ENCODE data around the gene CD248.
A peak's percentile ranks its signal among the peaks of the same experiment; 100 is the strongest.
"Not testable (repeated sequence)": the region's sequence is repeated elsewhere in the genome, so short reads cannot be mapped to it uniquely, and the experiment has no call there.

CD248 gene

GRCh38 chr11:66314561-66315497, 2.0 kb downstream of the CD248 start:
- no peaks in the 10 kb centered on the region for H3K9me3 Mint-ChIP-seq (ENCODE audit: low read depth)
- H3K27ac Mint-ChIP-seq, result peak overlapping the region; percentile 93
- H3K36me3 Mint-ChIP-seq, result peaks cover 2% of the 10 kb centered on the region
- peak overlapping the region; percentile 86 for H3K4me3 Mint-ChIP-seq
- no peaks in the 10 kb centered on the region for H3K27me3 Mint-ChIP-seq
- H3K4me1 Mint-ChIP-seq (ENCODE audit: low read depth), result peaks cover 57% of the 10 kb centered on the region

- peaks cover 51% of the 10 kb centered on the region for H3K4me1 Mint-ChIP-seq (ENCODE audit: low read depth)
- H3K4me3 Mint-ChIP-seq, result peak overlapping the region; percentile 86
- H3K27me3 Mint-ChIP-seq, result no peaks in the 10 kb centered on the region
- H3K27ac Mint-ChIP-seq, result peak overlapping the region; percentile 91
- peaks cover 2% of the 10 kb centered on the region for H3K36me3 Mint-ChIP-seq
- no peaks in the 10 kb centered on the region for H3K9me3 Mint-ChIP-seq (ENCODE audit: low read depth)
Observed at GRCh38 chr11:66314186-66314501, 2.7 kb downstream of the CD248 start.

- Mint-ChIP-seq H3K27ac (peak overlapping the region; percentile 98), H3K27me3 (no peaks in the 10 kb centered on the region), H3K36me3 (peaks cover 2% of the 10 kb centered on the region), H3K9me3 (ENCODE audit: low read depth) (no peaks in the 10 kb centered on the region), H3K4me1 (ENCODE audit: low read depth) (peaks cover 46% of the 10 kb centered on the region), H3K4me3 (peak overlapping the region; percentile 95)
Observed at GRCh38 chr11:66313321-66314185, 3.3 kb downstream of the CD248 start.

GRCh38 chr11:66312549-66313320, 4.1 kb downstream of the CD248 start:
- Mint-ChIP-seq H3K4me3 (peak overlapping the region; percentile 95), H3K9me3 (ENCODE audit: low read depth) (no peaks in the 10 kb centered on the region), H3K27me3 (no peaks in the 10 kb centered on the region), H3K4me1 (ENCODE audit: low read depth) (peaks cover 38% of the 10 kb centered on the region), H3K36me3 (peaks cover 2% of the 10 kb centered on the region), H3K27ac (peak overlapping the region; percentile 98)

GRCh38 chr11:66311965-66312548, 4.8 kb downstream of the CD248 start:
- H3K4me1 Mint-ChIP-seq (ENCODE audit: low read depth), result peaks cover 33% of the 10 kb centered on the region
- H3K4me3 Mint-ChIP-seq, result peak overlapping the region; percentile 95
- peak overlapping the region; percentile 98 for H3K27ac Mint-ChIP-seq
- H3K27me3 Mint-ChIP-seq, result peaks cover 1% of the 10 kb centered on the region
- H3K9me3 Mint-ChIP-seq (ENCODE audit: low read depth), result no peaks in the 10 kb centered on the region
- peaks cover 2% of the 10 kb centered on the region for H3K36me3 Mint-ChIP-seq

- peak overlapping the region; percentile 98 for H3K27ac Mint-ChIP-seq
- no peaks in the 10 kb centered on the region for H3K9me3 Mint-ChIP-seq (ENCODE audit: low read depth)
- peaks cover 33% of the 10 kb centered on the region for H3K4me1 Mint-ChIP-seq (ENCODE audit: low read depth)
- H3K36me3 Mint-ChIP-seq, result peaks cover 2% of the 10 kb centered on the region
- peak overlapping the region; percentile 95 for H3K4me3 Mint-ChIP-seq
- peaks cover 1% of the 10 kb centered on the region for H3K27me3 Mint-ChIP-seq
Observed at GRCh38 chr11:66311470-66311964, 5.3 kb downstream of the CD248 start.

- not testable (repeated sequence) for H3K27ac Mint-ChIP-seq; H3K9me3 Mint-ChIP-seq (ENCODE audit: low read depth); H3K4me3 Mint-ChIP-seq; H3K27me3 Mint-ChIP-seq; H3K36me3 Mint-ChIP-seq
- H3K4me1 Mint-ChIP-seq (ENCODE audit: low read depth), result peaks cover 29% of the 10 kb centered on the region
Observed at GRCh38 chr11:66310803-66311440, 5.9 kb downstream of the CD248 start.

- Mint-ChIP-seq H3K4me1 (ENCODE audit: low read depth) (peaks cover 23% of the 10 kb centered on the region), H3K27ac (no peak overlapping the region), H3K27me3 (peaks cover 1% of the 10 kb centered on the region), H3K4me3 (no peak overlapping the region), H3K36me3 (no peaks in the 10 kb centered on the region), H3K9me3 (ENCODE audit: low read depth) (no peaks in the 10 kb centered on the region)
Observed at GRCh38 chr11:66310324-66310723, 6.5 kb downstream of the CD248 start.

GRCh38 chr11:66309475-66309874, 7.4 kb downstream of the CD248 start:
- Mint-ChIP-seq H3K4me1 (ENCODE audit: low read depth) (peaks cover 16% of the 10 kb centered on the region), H3K4me3 (no peak overlapping the region), H3K27ac (no peak overlapping the region), H3K9me3 (ENCODE audit: low read depth) (no peaks in the 10 kb centered on the region), H3K27me3 (peaks cover 1% of the 10 kb centered on the region), H3K36me3 (no peaks in the 10 kb centered on the region)

- no peaks in the 10 kb centered on the region for H3K36me3 Mint-ChIP-seq
- H3K27ac Mint-ChIP-seq, result no peak overlapping the region
- H3K4me3 Mint-ChIP-seq, result no peak overlapping the region
- H3K9me3 Mint-ChIP-seq (ENCODE audit: low read depth), result no peaks in the 10 kb centered on the region
- H3K27me3 Mint-ChIP-seq, result peaks cover under 1% of the 10 kb centered on the region
- H3K4me1 Mint-ChIP-seq (ENCODE audit: low read depth), result no peaks in the 10 kb centered on the region
Observed at GRCh38 chr11:66302656-66303055, 14.2 kb downstream of the CD248 start.

- Mint-ChIP-seq H3K4me1 (ENCODE audit: low read depth) (no peaks in the 10 kb centered on the region), H3K36me3 (no peaks in the 10 kb centered on the region), H3K9me3 (ENCODE audit: low read depth) (no peaks in the 10 kb centered on the region), H3K27me3 (no peaks in the 10 kb centered on the region), H3K4me3 (no peak overlapping the region), H3K27ac (no peak overlapping the region)
Observed at GRCh38 chr11:66299186-66299585, 17.7 kb downstream of the CD248 start.

GRCh38 chr11:66297610-66298009, 19.2 kb downstream of the CD248 start:
- no peak overlapping the region for H3K27ac Mint-ChIP-seq
- H3K4me3 Mint-ChIP-seq, result no peak overlapping the region
- H3K36me3 Mint-ChIP-seq, result peaks cover 4% of the 10 kb centered on the region
- no peaks in the 10 kb centered on the region for H3K9me3 Mint-ChIP-seq (ENCODE audit: low read depth)
- peaks cover 9% of the 10 kb centered on the region for H3K27me3 Mint-ChIP-seq
- H3K4me1 Mint-ChIP-seq (ENCODE audit: low read depth), result peaks cover 4% of the 10 kb centered on the region

- Mint-ChIP-seq H3K4me3 (no peak overlapping the region), H3K27ac (no peak overlapping the region), H3K9me3 (ENCODE audit: low read depth) (no peaks in the 10 kb centered on the region), H3K4me1 (ENCODE audit: low read depth) (peaks cover 18% of the 10 kb centered on the region), H3K27me3 (peaks cover 12% of the 10 kb centered on the region), H3K36me3 (peaks cover 4% of the 10 kb centered on the region)
Observed at GRCh38 chr11:66294626-66295620, 21.9 kb downstream of the CD248 start.

Data from activated naive CD8-positive, alpha-beta T cell (primary cell).